GM21786 (cell line): Measurements from ENCODE around the gene SDR42E1.
"Not testable (repeated sequence)": the region's sequence is repeated elsewhere in the genome, so short reads cannot be mapped to it uniquely, and the experiment has no call there.

Experiments used
- ATAC-seq: cut with Tn5 transposase; IDR thresholded peaks from one replicate; pipeline ENCODE4 v1.9.1; 2021; ENCODE audit not compliant: unreplicated experiment

Gene SDR42E1

DNA sequence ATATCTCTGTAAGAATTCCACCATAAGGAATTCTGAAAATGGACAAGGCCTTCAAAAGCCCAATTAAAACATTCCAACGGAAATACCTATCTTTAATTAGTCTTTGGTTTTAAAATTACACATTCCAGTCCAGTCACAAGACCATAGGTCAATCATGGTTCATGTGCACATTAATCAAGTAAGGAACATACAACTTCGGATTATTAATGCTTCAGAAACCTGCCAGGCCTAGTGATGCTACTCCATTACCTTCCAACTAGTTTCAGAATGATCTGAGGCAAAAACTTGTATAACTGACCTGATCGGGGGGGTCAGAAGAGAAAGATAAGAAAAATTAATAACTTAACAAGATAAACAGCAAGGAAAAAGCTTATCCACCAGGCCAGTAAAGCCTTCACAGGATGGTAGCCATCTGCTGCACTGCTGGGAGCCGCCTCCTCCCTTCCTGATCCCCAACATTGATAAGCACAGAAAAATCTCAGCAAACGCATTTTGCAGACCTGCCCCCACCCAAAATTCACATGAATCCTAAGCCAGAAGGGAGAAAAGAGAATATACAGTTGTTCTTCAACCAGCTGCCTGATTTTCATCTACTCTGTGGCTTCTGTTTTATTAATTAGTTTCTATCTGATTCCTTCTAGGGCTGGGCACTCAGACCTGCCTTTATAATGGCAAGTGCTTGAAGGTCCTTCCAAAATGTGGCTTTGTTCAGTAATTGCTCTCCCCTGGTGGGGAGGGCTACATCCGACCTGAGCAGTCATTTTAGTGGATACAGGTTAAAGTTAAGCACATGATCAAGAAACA lies 6.0 kb downstream of the SDR42E1 start:
- no peak for ATAC-seq

DNA sequence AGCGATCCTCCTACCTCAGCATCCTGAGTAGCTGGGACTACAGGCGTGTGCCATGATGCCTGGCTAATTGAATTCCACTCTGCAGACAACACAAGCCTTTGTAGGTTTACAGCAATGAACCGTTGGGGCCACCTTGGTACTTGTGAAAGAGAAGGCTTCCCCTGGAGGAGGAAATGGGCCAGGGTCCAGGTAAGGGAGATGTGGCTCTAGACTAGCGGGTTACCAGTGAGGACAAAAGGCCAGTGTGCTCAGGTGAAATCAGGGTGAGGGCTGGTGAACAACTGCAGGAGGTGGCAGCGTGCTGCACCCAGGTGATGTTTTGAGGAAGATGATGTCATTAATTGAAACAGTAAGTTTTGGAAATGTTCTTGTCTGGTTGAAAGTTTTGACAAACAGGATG lies 6.7 kb downstream of the SDR42E1 start:
- no peak for ATAC-seq

DNA sequence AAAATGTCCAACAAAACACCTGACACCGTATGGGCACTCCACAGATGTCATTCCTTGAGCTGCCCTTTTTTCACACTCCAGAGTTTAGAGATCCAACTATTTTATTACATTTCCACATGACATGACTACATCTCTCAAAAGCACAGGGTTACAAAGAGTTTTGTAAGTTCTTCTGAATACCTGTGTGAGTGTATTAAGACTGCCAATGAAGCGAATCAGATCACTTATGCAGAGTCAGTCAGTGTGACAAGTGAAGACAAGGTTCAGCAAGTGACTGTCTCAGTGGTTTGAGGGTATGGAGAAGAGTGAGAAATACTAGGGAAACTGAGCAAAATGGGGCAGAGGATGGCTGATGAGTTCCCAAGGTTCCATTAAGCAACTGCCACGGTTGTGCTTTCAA lies 8.4 kb downstream of the SDR42E1 start:
- ATAC-seq = no peak

DNA sequence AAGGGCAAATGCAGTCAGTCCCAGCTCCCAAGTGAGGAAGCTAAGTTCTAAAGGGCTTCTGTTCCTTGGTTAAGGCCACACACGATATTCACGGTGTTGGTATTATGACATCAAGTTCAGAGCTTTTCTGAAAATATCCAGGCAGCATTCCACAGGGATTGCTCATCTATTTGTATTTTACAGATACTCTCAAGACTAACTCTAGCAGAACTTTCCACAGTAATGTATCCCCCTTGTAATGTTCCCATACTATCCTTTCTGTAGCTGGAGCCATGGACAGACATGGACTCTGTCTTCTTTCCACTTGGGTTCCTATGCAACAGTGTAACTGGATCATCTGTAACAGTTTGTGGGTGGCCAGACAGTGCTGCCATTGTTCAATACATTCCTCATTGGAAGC lies 13.5 kb downstream of the SDR42E1 start:
- no peak for ATAC-seq

DNA sequence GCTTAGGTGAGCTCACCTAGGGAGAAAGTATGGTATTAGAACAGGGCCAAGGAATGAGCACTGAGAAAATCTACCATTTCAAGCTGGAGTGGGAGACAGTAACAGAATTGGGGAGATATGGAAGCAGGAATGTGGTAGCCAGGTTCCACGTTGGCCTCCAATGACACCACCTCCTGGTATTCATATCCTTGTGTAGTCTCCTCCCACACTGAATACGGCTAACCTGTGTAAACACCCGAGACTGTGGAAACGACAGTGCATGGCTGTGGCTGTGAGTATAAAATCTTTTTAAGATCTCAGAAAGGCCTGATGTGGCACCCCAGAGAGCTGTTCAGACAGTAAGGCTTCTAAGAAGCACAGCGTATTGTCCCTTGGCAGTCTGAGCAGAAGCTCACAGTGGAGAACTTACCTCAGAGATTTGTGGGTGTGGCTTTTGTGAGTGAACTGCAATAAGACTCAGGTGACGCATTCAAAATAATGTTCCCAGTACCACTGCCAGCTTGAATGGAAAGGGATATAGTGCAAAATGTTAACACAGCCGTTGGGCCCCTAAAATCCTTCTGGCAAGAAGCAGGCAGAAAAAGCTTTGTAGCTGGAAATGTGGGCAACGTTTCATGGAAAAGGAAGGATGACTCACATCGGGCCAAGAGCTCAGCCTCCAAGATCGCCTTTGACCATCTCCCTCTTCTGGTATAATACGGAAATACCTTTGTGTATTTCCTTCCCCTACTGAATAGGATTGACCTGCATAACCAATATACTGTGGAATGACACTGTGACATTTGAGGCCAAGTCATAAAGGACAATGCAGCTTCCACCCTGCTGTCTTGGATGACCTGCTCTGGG lies 14.4 kb downstream of the SDR42E1 start:
- ATAC-seq = no peak

DNA sequence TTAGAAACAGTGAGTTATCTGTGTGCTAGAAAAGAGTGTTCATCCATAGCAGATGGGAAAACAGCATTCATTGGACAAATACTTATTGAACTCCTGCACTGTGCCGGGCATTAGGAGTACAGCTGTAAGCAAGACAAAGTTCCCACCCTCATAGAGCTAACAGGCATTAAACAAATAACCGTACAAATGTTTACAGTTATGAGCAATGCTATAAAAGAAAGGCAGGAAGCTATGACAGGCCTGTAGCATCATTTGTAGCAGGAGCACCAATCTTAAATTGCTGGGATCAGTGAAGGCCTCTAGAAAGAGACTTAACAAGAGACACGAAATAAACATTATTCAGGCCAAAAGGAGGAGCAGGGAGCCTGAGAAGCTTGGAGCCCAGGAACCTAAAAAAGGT lies 15.6 kb downstream of the SDR42E1 start:
- ATAC-seq = no peak

DNA sequence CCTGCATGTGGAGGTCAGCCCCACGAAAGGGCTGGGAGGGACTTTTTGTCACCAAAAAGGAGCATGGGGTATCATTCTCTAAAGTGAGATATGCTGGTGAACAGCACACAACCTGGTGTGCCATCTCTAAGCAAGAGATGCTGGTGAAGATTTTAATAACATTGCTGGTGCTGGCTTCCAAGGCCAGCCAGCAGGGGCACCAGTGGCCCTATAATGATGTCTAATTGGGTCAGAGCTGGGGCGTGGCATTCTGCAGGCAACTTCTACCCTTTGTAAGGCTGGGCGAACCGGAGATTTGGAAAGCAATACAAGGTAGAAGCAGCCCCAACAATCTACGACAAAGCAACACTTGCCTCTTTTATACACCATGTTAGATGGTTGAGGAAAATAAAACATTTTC lies 16.8 kb downstream of the SDR42E1 start:
- no peak for ATAC-seq

DNA sequence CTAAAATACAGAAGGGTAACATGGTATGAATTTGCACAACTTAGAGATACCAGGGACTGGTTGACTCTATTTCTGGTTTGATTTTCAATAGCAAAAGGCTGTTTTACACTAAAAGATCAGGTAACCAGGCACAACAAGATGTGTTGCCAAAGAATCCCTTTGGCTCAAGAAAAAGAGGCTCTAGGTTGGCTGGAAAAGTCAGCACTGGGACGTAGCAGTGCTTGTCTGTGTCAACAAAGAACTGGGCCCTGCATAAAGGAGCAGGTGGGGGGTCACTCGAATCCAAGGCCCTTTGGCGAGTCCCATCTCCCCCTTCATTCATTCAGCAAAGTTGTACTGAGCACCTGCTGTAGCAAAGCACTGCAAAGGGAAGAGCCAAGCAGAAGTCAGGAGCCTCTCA lies 18.4 kb downstream of the SDR42E1 start:
- ATAC-seq = no peak

DNA sequence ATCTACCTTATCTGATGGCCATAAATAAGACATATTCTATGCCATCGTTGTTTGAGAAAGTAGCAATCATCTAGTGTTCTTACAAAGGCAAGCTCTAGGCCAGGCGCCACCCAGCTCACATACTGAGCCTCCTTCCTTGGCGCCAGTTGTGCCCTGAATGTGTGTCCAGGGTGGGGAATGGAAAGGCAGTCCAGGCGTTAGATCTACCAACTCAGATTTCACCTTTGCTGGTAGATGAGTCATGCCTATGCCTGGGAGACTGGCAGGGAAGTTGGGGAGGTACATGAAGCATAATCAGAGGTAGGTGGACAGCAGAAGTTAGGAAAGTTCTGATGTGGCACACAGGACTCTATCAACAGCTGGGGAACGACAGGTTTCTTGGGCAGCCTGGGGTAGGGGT lies 23.6 kb downstream of the SDR42E1 start:
- ATAC-seq = no peak

DNA sequence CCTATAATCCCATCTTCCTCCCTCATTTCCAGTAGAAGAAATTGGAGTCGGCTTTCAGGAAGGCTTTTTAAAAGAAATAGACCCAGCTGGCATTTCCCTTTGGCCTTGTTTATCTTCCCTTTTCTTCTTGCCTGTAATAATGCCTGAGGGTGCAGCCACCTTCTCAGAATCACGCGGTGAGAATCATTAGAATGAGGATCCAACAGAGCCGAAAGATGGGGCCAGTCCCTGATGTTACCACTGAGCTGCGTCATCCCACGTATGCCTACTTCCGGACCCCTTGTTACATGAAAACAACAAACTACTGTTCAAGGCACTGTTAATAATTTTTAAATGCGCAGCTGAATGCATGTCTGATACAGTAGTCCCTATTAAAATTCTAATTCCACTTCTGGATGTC lies 24.1 kb downstream of the SDR42E1 start:
- no peak for ATAC-seq

DNA sequence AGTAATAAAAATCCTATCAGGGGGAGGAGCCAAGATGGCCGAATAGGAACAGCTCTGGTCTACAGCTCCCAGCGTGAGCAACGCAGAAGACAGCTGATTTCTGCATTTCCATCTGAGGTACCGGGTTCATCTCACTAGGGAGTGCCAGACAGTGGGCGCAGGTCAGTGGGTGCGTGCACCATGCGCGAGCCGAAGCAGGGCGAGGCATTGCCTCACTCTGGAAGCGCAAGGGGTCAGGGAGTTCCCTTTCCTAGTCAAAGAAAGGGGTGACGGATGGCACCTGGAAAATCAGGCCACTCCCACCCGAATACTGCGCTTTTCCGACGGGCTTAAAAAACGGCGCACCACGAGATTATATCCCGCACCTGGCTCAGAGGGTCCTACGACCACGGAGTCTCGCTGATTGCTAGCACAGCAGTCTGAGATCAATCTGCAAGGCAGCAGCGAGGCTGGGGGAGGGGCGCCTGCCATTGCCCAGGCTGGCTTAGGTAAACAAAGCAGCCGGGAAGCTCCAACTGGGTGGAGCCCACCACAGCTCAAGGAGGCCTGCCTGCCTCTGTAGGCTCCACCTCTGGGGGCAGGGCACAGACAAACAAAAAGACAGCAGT lies 33.8 kb downstream of the SDR42E1 start:
- not testable (repeated sequence) for ATAC-seq

DNA sequence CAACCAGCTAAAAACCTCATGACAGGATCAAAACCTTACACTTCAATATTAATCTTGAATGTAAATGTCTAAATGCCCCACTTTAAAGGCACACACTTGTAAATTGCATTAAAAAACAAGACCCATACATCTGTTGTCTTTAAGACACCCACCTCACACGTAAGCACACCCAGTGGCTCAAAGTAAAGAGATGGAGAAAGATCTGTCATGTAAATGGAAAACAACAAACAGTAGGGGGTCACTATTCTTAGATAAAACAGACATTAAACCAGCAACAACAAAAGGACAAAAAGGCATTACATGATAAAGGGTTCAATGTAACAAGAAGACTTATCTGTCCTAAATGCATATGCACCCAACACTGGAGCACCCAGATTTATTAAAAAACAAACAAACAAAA lies 35.6 kb downstream of the SDR42E1 start:
- no peak for ATAC-seq

DNA sequence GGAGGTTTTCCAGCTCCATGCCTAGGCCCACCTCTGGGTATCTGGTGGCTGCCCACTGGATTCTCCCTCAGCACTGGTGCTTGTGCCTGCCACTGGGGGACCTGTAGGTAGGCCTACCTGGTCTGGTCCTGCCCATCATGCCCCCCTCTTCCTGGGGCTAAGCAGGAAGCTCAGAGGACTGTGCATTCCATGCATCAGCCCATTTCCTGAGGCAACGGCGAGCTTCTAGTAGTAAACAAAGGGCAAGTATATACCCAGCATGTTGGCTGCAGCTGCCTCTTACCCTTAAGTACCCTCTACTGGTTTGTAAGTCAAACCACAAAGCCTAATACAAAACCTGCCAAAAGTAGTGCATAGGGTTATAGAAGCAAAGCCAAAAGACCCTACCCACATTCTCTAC lies 37.5 kb downstream of the SDR42E1 start:
- ATAC-seq = no peak

DNA sequence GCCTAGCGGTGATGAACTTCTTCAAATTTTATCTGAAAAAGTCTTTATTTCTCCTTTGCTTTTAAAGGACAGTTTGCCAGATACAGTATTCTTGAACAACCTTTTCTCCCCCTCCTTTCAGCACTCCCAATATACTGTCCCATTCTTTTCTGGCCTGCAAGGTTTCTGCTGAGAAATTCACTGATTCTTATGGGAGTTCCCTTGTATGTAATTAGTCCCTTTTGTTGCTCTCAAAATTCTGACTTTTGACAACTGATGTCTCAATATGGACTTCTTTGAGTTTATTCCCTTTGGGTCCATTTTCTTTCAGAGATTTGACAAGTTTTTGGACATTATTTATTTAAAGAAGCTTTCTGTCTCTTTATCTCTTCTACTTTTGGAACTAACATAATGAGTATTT lies 39.4 kb downstream of the SDR42E1 start:
- no peak for ATAC-seq

DNA sequence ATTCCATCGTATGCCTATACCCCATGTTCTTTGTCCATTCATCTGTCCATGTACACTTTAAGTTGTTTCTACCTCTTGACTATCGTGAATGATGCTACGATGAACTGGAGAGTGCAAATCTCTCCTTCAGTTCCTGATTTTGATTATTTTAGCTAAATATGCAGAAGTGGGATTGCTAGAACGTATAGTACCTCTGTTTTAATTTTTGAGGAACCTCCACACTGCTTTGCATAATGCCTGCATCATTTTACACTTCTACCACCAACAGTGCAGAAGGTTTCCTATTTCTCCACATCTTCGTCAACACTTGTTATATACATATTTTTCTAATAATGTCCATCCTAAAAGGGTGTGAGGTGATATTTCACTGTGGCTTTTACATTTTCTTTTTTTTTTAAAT lies 43.9 kb downstream of the SDR42E1 start:
- ATAC-seq = no peak

DNA sequence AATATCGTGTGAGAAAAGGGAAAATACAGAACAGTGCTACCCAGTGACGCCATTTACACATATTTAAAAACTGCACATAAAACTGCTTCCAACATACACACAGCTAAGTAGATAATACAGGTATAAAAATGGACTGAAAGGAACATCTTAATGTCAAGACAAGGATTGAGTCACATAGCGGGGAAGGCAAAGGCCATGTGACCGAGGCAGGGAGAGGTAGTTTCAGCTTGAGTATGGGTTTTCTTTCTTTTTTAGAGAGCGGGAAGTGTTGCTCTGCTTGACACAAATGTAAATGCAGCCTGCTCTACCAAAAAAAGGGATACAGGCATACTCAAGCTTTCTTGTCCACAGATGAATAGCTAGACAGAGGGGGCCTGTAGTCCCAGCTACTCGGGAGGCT lies 46.5 kb downstream of the SDR42E1 start:
- no peak for ATAC-seq

DNA sequence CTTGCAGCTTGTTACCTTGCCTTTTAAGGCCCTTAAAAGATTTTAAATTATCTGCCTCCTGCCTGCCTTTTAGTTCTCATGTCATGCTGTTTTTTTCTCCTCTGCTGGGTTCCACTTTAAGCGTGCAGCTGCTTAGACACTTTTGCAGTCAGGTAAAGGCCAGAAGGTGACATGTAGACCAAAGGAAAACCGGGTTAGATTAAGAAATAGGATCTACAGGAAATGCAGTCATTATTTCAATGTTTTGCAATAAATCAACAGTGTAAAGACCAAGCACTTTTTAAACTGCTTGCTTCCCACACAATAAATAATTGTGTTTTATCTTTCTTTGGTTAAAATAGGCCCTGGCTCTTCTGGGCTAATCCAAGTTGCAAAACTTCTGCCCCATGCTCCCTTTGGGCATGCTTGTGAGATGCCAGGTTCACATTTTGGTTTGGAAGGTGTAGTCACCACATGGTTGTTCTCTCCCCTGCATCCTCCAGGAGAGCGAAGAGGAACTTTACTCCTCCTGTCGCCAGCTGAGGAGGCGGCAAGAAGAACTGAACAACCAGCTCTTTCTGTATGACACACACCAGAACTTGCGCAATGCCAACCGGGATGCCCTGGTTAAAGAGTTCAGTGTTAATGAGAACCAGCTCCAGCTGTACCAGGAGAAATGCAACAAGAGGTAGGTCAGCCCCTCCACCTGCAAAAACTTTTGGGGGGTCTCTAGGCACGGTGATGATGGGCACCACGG lies 54.9 kb downstream of the SDR42E1 start:
- ATAC-seq = no peak

DNA sequence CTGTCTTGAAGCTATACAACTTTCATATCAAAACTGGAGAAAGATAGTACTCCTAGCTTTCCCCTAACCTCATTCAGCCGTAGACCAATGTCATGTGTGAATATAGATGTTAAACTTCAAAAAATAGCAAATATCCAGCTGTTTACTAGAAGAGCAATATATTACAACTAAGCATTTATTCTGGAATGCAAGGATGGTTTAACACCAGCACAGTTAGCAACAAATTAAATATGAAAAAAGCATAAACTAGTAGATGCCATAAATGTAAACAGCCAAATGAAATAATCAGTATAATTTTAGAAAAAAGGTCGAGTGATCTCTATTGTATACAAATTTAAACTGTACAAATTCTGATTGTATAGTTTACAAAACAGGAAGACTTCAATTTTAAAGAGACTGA lies 59.7 kb downstream of the SDR42E1 start:
- ATAC-seq = no peak

DNA sequence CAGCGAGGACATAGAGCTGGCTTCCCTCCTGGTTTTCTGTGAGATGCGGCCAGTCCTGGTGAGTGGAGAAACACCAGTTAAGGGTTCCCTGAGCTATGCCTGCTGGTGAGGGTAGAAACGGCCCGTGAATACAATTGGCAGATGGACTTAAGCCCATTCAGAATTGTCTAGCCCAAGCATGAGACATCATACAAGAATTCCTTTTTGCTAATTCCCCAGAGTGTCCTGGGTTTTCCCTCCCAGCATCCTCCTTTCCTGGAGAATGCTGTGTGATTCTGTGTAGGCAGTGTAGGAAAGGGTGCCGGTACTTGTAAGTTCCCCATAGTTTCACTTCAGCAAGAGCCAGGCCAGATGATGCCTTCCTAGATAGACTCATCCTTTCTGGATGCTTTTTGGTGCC lies 65.1 kb downstream of the SDR42E1 start:
- ATAC-seq = no peak

DNA sequence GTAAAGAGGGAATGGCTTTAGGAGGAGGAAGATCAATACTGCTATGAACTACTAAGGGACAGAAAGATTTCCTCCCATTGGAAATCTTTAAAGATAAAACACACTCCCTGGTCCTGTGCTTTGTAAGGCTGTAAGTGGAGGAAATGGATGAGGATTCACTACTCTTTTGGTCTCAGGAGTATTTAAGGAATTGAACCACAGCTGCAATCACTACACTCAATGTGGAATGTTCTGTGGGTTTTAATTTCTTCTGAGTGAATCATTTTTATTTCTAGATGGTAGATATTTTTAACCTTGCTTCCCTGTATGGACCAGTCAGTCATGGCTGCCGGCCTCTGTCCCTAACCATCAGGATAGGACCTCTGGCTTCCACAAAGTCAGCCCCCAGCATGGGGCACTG lies 65.6 kb downstream of the SDR42E1 start:
- ATAC-seq = no peak

DNA sequence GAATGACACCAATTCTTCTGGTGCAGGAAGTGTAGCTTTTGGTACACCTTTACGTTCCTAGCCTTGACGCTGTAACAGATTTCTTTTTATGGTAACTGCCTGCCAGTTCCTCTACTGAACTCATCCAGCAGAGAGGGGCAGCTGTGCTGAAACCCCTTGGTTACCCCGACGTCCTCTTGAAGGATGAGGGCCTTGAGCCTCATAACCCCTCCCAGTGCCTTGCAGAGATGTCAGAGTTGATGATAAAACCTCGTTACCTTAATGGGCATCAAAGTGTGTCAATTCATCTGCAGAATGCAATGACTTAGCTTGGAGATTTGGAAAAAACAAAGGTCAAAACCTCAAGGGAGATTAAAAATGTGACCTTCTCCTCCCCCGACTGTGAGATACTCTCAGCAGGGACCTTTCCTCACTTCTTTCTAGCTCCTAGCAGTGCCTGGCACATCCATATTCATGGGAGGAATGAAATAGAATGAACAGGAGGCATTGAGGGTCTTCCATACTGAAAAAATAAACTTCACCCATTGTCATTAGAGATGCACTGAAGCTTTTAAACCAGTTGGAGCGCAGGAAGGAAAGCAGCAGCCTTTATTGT lies 69.2 kb downstream of the SDR42E1 start:
- no peak for ATAC-seq
